IPS-NIHi7 (cell line): Measurements from ENCODE around the gene SCGB1D4.

Experiments
- DNase-seq: peaks from one replicate; pipeline ENCODE4 v3.0.0; 2012; ENCODE audit warnings: mixed read lengths; ENCODE audit errors: extremely low spot score

The SCGB1D4 gene

GRCh38 chr11:62273789-62274275 is 25.0 kb downstream of the SCGB1D4 start:
- DNase-seq, result no peak

- DNase-seq, result no peak
These were observed 25.6 kb downstream of the SCGB1D4 start for GRCh38 chr11:62273284-62273683.

- DNase-seq, result peak; percentile 43
These were observed 29.1 kb downstream of the SCGB1D4 start, which contains the start of gene SCGB2A2 for GRCh38 chr11:62269654-62270278. Gene SCGB2A2 (plus strand): TSS chr11:62270158. CDS start chr11:62270217, 59 bp downstream.

GRCh38 chr11:62267576-62267975 is 31.3 kb downstream of the SCGB1D4 start:
- no peak for DNase-seq

GRCh38 chr11:62267050-62267449 is 31.8 kb downstream of the SCGB1D4 start:
- no peak for DNase-seq

GRCh38 chr11:62266558-62266957 is 32.3 kb downstream of the SCGB1D4 start:
- no peak for DNase-seq

- DNase-seq, result no peak
These were observed 34.9 kb downstream of the SCGB1D4 start for GRCh38 chr11:62264004-62264403.

- no peak for DNase-seq
These were observed 38.5 kb downstream of the SCGB1D4 start for GRCh38 chr11:62260261-62260953.

- no peak for DNase-seq
These were observed 42.6 kb downstream of the SCGB1D4 start for GRCh38 chr11:62256281-62256680.

GRCh38 chr11:62253999-62254542 is 44.8 kb downstream of the SCGB1D4 start:
- DNase-seq, result no peak

- DNase-seq, result no peak
These were observed 47.2 kb downstream of the SCGB1D4 start for GRCh38 chr11:62251698-62252097.
